Measurements from ENCODE around the gene KIF1A.

KIF1A gene

DNA sequence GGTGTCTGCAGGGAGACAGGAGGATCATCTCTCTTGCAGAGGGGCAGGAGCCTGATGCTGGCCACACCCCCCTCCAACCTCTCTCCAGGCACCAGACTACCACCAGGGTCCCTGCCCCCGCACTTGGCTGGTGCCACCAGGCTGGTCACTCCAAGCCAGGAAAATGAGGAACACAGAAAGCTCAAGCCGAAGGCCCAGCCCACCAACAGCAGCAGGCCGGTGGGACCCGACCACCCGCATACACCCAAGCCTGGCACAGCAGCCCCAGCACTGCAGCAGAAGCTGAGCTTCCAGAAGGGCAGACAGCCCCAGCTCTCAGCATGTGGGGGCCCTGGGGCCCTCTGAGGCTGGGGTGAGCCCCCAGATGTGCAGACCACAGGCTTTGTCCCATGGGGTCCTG lies 52.7 kb downstream of the KIF1A start:
- DNase-seq (ENCODE audit: low spot score), result no peak

DNA sequence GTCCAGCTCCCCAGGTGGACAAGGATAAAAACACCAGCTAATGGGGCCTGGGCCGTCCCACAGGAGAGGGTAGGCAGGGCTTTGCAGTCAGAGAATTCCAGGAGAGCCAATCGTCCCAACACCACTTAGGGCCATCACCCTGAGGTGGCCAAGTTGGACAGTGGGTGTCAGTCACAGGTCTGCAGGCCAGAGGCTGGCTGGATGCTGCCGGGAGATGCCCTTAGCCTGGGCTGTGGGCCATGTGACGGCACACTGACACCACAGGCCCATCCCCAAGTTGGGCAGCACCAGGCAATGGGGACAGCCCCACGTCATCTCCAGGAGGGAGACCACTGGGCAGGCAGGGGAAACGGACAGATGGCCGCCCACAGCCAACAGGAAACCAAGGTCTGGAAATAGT lies 53.9 kb downstream of the KIF1A start:
- DNase-seq (ENCODE audit: low spot score), result no peak

DNA sequence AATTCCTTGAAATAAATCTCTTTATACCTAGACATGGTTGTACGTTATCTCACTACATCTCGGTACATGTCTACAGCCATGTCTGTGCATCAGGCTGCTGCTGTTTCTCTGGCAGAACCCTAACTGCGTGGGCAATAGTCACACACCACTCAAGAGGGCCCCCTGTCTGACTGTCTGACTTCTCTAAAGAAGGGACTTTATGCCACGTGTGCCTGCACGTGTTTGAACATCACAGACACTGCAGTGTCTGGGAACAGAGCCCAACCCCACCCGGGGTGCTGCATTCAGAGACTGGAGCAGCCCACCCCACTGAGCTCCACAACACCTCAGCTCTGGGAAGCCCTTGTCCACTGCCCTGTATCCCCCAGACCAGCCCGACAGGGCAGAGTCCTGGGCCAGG lies 55.0 kb downstream of the KIF1A start:
- no peak for DNase-seq (ENCODE audit: low spot score)

DNA sequence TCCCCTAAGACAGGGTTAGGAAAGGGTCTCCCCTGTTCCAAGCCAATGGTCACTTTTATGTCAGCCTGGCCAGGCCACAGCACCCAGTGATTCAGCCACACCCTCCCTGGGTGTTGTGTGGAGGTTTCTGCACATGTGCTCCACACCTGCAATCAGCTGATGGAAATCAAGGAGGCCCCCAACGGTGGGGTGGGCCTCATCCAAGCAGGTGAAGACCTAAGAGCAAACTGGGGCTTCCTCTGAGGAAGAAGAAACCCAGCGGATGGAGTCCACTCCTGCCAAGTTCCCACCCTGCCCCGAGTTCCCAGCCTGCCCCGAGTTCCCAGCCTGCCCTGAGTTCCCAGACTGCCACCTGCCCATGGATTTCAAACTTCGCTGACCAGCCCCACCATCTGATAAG lies 55.4 kb downstream of the KIF1A start:
- DNase-seq (ENCODE audit: low spot score), result no peak

DNA sequence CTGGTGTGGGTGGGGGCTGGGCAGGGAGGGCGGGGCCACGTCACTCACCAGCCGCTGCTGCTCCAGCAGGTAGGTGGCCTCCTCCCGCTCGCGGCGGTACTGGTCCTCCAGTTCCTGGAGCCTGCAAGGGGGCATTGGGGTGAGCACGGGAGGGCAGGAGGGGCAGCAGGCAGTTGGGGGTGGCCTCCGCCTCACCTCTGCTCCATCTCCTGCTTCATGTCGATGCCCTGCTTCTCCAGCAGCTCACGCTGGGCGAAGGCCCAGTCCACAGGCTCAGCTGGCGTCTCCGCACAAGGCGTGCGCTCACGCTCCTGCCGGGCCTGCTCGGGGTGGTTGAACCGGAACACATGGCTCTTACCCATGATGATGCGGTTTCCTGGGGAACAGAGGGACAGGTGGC lies 57.0 kb downstream of the KIF1A start:
- no peak for DNase-seq (ENCODE audit: low spot score)

DNA sequence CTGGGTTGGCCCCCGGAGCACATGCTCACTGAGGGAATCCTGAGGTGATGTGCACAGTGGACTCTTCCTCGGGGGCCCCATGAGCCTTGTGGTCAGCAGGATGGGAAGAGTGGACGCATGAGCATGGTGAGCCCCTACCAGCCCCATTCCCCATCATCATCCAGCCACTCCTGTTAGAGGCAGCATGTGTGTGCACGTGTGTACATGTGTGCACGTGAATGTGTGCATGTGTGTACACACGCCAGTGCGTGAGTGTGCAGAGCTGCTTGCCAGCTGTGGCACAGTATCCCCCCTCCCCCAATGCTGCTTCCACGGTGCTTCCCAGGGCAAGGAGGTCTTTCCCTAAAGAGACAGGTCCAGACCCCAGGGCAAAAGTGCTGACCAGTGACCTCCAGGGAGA lies 57.8 kb downstream of the KIF1A start:
- DNase-seq (ENCODE audit: low spot score), result no peak

DNA sequence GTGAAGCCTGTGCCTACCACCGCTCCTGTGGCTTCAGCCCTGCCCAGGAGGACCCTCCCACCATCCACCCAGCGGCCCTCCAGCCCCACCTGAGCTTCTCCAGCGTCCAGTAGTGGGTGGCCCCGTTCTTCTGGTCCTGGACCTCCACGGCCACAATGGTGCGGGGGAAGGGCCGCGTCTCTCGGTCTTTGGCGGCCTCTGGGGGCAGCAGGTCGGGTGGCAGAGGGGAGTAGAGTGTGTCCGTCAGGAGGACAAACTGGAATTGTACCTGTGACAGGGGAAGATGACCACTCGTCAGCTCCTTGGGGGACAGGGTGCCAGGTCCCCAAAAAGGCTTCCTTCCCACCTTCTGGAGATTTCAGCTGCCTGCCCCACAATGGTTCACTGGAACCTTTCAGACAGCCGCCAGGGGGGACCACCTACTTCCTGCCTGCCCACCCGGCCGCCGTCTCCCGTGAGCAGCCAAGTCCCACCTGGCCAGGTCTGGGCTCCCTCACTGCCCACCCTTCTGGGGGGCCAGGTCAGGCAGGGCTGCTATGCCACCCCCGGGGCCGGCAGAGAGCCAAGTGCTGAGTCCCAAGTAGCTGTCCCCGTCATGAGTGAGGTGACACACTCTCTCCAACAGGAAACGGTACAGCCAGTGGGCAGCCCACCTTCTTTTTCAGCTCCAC lies 59.3 kb downstream of the KIF1A start:
- no peak for DNase-seq (ENCODE audit: low spot score)

DNA sequence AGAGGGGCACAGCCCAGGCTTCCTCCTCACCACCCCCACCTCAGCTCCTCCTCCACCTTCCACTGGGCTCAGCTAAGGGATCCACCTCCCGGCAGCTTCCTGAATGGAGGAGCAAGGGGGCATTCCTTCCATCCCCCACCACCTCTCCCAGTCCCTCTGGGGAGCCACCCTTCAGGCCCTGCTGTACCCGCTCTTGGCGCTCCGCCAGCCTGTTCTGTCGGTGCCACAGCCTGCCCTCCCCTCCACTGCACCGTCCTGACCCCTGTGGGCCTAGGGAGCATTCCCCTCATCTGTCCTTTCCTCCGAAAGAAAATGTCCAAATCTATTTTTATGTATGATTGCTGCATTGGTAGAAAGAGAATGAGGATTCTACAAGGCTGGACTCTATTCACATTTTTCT lies 59.9 kb downstream of the KIF1A start:
- no peak for DNase-seq (ENCODE audit: low spot score)

DNA sequence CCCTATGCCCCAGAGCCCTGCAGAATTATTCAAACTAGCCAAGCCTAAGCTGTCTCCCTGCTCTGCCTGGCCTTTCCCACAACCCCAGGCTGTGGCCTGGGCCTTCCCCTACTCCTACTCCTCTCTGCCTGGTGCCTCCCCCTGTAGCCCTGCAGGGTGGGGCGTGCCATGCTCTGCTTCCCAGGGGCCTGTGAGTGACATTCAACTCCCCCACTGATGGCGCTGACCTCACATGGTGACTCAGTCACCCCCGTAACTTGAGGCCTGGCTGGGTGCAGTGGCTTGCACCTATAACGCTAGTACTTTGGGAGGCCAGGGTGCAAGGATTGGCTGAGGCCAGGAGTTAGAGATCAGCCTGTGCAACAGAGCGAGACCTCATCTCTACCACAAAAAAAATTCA lies 60.6 kb downstream of the KIF1A start:
- DNase-seq (ENCODE audit: low spot score), result no peak

DNA sequence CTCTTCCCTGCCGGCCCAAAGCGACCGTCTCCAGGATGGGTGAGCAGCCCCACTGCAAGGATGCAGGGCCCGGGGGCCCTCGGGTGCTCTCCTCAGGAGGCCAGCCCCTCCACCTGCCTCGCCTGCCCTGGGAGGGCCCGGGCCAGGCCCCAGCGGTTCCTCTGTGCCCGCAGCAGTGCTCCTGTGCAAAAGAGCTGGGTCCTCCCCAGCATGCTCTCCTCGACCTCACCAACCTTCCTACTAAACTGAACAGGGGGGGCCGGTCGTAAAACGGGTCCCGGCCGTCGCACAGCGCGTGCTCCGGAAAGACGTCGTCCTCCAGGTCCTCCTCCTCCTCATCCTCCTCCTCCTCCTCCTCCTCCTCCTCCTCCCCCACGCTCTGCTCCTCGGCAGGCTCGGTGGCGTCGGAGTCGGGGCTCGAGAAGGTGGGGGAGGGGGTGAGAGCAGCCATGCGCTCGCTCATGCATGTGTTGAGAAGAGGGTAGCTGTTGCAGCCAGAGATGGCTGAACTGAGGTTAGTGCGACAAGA lies 62.9 kb downstream of the KIF1A start:
- DNase-seq (ENCODE audit: low spot score), result no peak

DNA sequence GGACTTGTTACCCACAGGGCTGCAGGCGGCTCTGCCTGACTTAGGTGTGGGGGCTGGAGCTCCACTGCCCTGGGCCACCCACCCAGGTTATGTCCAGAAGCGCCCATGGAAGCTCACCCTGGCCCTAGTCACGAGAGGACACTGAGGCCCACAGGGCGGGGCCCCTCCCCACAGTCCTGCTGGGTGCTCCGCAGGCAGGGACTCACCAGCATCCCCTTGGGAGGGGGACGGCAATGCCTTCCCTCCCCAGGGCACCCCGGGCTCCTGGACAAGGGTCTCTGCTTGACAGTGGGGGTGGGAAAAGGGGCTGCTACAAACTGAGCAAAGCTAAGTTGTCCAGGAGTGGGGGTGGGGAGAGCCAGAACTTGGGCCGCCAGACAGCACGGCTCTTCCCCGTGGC lies 67.8 kb downstream of the KIF1A start:
- DNase-seq (ENCODE audit: low spot score), result no peak

DNA sequence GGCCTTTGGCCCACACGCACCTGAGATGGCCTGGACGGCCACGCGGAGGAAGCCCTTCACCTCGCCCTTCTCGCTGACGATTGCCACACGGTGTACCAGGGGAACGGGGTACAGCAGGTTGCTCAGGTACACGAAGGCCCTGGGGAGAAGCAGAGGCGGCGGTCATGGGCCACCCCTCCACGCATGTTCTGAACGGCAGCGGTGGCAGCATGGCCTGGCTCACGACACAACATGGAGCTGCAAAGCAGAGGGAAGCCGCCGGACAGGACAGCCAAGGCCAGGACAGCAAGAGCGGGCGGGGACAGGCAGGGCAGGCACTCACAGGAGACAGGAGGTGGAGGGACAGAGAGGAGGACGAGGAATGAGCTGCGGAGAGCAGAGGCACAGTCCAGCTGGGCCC lies 69.6 kb downstream of the KIF1A start:
- DNase-seq (ENCODE audit: low spot score), result no peak

DNA sequence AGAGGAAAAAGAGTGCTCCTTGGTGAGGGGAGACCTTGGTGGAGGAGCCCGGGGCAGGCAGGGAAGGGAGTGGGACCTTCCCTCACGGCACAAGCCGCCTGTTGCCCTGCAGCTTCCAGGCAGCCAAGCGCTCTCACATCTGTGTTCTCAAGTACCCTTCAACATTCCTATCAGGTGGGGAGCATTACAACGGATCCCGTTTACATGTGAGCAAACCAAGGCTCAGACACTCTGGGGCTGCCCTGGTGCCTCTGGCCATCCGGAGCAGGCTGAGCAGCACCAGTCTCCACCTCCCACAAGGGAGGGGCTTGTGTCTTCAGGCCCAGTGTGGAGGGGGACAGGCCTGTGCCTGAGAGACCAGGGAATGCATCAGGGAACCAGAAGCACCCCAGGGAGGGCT lies 70.5 kb downstream of the KIF1A start:
- DNase-seq (ENCODE audit: low spot score), result no peak

DNA sequence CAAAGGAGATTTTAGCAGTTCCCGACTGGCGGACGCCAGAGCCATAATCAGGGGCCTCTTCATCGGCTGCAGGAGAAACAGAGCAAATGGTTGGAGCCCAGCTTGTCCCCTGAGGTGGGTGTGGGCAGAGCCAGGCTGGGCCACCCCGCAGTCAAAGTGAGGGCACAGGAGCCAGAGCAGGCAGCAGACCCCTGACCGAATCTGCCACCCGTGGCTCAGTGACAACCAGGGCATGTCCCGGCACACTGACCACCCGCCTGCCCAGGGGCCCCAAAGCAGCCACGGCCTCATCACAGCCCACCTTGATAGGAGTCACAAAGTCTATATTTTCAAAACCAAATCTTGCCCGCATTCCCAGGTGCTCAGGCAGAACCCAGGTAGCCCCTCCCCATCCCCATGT lies 72.8 kb downstream of the KIF1A start:
- no peak for DNase-seq (ENCODE audit: low spot score)

DNA sequence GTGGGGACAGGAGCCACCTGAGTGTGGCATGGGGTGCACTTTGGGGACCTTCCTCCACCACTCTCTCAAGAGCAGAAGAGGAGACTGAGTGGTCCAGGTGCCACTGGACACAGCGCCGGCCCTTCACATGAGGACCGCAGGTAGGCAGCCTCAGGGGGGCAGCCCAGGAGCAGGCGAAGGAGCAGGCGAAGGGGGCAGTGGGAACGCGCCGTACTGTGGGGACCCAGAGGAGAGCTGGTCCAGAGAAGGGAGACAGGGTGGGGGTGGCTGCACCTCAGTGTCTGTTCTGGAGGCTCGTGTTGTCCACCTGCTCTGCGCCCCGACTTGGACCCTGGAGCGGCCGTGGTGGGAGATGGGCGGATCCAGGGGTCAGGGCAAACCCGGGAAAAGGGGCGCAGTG lies 73.3 kb downstream of the KIF1A start:
- no peak for DNase-seq (ENCODE audit: low spot score)

DNA sequence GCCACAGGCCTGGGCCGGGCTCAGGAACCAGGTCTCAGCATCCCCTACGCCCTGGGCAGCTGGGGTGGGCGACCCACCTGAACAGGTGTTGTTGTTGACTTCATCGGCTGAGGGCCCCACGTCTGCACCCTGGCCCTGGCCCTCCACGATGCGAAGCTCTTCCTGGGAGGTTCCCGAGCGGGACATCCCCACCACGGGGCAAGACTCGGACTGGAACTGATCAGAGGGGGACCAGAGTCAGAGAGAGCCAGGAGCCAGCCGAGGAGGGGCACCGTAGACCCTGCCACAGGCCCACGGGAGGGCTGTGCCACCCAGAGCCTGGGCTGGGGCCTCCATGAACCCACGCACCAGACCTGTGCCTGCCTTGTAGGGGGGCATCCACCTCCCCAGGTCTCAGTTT lies 74.1 kb downstream of the KIF1A start:
- DNase-seq (ENCODE audit: low spot score), result no peak

DNA sequence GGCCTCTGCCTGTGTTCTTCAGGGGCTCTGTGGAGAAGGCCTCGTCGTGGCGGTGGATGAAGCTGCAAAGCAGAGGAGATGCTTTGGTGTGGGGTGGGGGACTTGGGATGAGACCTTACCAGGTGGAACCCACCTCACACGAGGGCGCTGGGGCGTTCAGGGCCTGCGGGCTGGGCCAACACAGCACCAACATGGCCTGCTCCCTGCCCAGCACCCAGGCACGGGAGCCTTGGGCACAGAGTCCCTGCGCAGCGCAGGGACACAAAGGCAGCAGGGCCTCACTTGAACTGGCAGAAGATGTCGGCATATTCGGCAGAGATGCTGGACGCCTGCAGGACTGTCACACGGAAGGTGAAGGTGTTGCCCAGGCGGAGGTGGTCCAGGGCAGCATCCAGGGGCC lies 74.6 kb downstream of the KIF1A start:
- no peak for DNase-seq (ENCODE audit: low spot score)

DNA sequence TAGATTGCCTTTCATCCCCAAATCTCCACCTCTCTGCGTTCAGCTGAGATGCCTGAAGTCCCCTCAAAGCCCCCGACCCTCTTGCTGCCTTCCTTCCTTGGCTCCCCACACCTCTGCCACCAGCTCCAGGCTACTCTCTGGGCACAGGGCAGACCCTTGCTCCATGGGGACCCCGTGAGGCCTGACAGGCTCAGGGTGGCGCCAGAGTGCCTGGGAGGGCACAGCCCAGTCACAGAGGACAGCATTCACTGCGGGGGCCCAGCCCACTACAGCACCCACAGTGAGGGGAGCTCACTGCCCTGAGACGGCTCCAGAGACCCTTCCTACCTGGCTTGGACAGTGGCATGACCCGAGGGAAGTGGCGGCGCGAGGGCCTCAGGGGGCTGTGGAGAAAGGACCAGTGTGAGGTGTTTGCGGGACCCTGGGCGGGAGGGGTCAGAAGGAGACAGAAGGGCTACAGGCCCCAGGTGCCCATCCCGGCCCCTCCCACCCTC lies 77.4 kb downstream of the KIF1A start:
- no peak for DNase-seq (ENCODE audit: low spot score)

DNA sequence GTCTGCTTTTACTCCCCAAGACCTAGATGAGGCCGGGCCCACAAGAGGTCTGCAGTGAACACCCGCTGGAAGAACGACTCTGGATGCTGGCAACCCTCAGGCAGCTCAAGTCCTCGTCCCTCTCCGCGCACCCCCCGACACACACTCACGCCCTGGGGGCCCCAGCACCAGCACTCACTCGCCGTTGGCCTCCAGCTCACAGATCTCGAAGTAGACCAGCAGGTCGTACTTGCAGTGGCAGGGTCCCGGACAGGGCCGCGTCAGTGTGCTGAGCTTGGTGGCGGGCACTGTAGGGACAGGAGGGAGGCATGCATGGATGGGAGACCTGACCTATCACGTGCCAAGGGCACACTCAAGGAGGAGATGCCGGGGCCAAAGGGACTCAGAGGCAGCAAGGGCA lies 78.9 kb downstream of the KIF1A start:
- no peak for DNase-seq (ENCODE audit: low spot score)

DNA sequence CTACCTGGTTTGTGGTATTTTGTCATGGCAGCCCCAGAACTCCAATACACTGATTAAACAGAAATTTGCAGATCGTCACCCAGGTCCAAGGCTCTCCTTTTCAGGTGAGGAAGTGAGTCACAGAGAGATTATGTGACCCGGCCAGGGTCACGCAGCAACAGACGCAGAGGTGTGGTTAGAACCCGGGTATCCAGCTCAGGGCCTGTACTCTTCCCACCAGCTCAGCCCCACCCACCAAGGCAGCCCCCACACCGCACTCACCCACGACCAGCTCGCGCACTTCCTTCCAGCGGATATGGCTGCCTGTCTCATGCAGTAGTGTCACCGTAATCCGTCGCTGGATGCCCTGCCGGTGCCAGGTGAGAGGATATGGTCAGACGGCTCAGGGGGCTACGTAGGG lies 80.2 kb downstream of the KIF1A start:
- no peak for DNase-seq (ENCODE audit: low spot score)

DNA sequence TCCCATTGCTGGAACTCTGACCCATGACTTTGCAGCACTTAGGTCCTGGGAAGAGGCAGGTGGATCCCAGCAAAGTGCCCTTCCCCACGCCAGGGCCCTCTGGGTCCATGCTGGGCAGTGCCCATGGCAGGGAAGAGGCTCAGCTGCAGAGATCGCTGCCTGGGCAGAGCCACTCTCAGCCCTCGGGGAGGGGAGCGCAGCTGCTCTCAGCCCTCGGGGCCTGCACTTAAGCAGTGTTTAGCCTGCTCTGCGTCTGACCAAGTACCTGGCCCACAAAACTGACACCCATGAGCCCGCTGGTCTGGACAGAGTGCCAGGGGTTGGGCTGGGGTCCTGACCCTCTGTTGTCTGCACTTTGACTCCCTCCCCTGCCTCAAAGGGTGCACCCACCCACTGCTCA lies 82.1 kb downstream of the KIF1A start:
- no peak for DNase-seq (ENCODE audit: low spot score)

DNA sequence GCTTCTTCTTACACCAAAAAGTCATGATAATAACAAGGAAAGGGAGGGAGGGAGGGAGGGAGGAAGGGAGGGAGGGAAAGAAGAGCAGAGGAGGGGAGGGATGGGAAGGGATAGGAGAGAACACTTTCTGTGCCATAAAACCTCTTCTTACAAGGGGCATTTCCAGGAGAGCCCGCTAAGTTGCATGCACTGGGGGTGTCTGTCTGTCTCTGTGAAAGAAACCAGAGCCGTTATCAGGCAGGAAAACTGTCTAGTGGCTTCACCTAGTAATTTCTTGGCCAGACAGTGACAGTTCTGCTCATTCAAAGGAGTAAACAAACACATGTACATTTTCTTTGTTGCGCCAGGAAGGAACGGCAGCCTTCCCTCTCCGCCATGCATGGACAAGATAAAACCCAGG lies 82.5 kb downstream of the KIF1A start:
- DNase-seq (ENCODE audit: low spot score), result no peak

DNA sequence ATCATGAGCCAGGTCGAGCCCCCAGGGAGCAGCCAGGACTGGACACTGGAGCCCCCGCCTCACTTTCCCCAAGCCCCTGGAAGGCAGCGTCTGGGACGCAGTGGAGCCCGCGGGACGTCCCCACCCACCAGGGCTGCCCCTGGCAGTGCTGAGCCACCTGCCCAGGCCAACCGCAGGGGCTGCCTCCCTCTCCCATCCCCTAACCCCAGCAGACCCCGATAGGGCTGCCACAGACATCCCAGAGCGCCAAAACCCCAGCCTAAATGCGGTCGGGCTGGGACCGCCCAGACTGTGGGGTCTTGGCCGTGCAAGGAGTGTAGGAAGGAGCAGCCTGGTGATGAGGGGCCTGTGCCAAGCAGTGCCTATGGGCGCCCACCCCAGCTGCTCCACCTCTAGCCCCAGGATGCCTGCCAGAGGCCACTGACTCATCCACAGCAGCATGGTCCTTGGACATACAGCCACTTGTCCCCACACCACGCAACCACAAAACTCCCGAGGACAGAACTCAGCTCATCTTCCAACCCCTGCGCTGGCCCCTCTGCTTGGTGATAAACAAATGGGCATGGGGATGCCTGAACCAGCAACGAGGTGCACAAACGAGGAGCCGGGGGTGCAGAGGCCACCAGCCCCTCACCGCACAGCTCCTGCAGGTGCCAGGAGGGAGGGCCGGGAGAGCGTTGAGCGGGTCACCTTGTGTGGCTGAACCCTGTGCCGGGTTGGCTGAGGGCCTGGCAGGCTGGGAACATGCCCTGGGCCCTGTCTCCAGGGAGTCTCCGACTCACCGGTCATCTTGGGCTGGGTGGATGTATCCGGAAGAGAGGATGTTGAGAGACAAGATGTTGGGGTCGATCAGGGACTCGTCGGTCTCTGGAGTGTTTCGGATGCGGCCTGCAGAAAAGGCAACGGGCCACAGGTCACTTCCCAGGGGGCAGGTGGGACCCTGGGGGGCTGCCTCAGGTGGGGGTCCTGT lies 83.5 kb downstream of the KIF1A start:
- no peak for DNase-seq (ENCODE audit: low spot score)

Measured in pons (tissue), 1 donor.